HepG2 (cell line): ENCODE results near the gene MIEF2. TPM values are rescaled to one million over a fixed set of nuclear protein-coding genes. Genes with fewer than 3 reads are reported as not detected.
A peak's percentile ranks its signal among the peaks of the same experiment; 100 is the strongest.

Source experiments
- DR1 ChIP-seq: sonication (generic); formaldehyde crosslinking; IDR thresholded peaks from 2 replicates; pipeline ENCODE4 v1.8.0; 2021; ENCODE audit warnings: mild to moderate bottlenecking, missing genetic modification reagents, inconsistent platforms
- GLI4 ChIP-seq: sonication (generic); formaldehyde crosslinking; IDR thresholded peaks from 2 replicates; pipeline ENCODE4 v1.5.1; 2020; ENCODE audit warnings: missing genetic modification reagents, mild to moderate bottlenecking, moderate library complexity, borderline replicate concordance
- GPN1 ChIP-seq: sonication (generic); formaldehyde crosslinking; IDR thresholded peaks from 2 replicates; pipeline ENCODE4 v1.5.1; 2020; ENCODE audit warnings: missing genetic modification reagents, borderline replicate concordance
- HMGA1 ChIP-seq: sonication (generic); formaldehyde crosslinking; conservative IDR thresholded peaks from 2 replicates; pipeline ENCODE4 v1.4.0; 2020; ENCODE audit warnings: missing genetic modification reagents
- MIER3 ChIP-seq: IDR thresholded peaks from 2 replicates; pipeline ENCODE4 v1.6.1; 2016; ENCODE audit warnings: missing compliant biosample characterization, borderline replicate concordance
- MLX ChIP-seq: IDR thresholded peaks from 2 replicates; pipeline ENCODE4 v1.6.1; 2016
- RFXAP ChIP-seq: sonication (generic); formaldehyde crosslinking; IDR thresholded peaks from 2 replicates; pipeline ENCODE4 v1.4.0; 2020; ENCODE audit warnings: missing genetic modification reagents, borderline replicate concordance
- SAFB2 ChIP-seq: sonication (generic); formaldehyde crosslinking; IDR thresholded peaks from 2 replicates; pipeline ENCODE4 v1.5.1; 2020; ENCODE audit warnings: missing genetic modification reagents, low read depth, mild to moderate bottlenecking, borderline replicate concordance
- SMARCE1 ChIP-seq: fragments of 450-650 bp; IDR thresholded peaks from 2 replicates; pipeline ENCODE4 v1.6.1; 2017; ENCODE audit warnings: borderline replicate concordance
- SOX6 ChIP-seq, 2 experiments: fragments of 450-650 bp in 1 of 2; sonication (generic) in 1 of 2; formaldehyde crosslinking in 1 of 2; IDR thresholded peaks; 2 replicates each; pipeline versions ENCODE4 v1.4.0 to v1.6.1; 2017 to 2020; ENCODE audit warnings: antibody characterized with exemption in 1 of 2, mild to moderate bottlenecking in 1 of 2, missing genetic modification reagents in 1 of 2
- ZBTB33 ChIP-seq: sonication (generic); formaldehyde crosslinking; IDR thresholded peaks from 2 replicates; pipeline ENCODE4 v1.4.0; 2020; ENCODE audit warnings: missing genetic modification reagents
- ZNF234 ChIP-seq: sonication (generic); formaldehyde crosslinking; conservative IDR thresholded peaks from 2 replicates; pipeline ENCODE4 v1.5.1; 2020; ENCODE audit warnings: mild to moderate bottlenecking, missing genetic modification reagents
- ZNF251 ChIP-seq: sonication (generic); formaldehyde crosslinking; IDR thresholded peaks from 2 replicates; pipeline ENCODE4 v1.9.0; 2021; ENCODE audit warnings: mild to moderate bottlenecking, missing genetic modification reagents
- ZNF503 ChIP-seq: sonication (generic); formaldehyde crosslinking; IDR thresholded peaks from 2 replicates; pipeline ENCODE4 v1.4.0; 2020; ENCODE audit warnings: missing genetic modification reagents
- ZNF746 ChIP-seq: sonication (generic); formaldehyde crosslinking; IDR thresholded peaks from 2 replicates; pipeline ENCODE4 v1.8.0; 2022; ENCODE audit warnings: mild to moderate bottlenecking, missing genetic modification reagents
- polyA plus RNA-seq, 8 experiments: library from polyadenylated mRNA; depleted of rRNA in 3 of 8; stranded (reverse) in 7 of 8; unstranded in 1 of 8; fragments of >200 nt; fragmentation: Illumina TruSeq in 4 of 8; extraction: Trizol in 4 of 8; gene quantifications; 2 replicates each; pipeline versions ENCODE4 v1.2.1 to v1.2.3, GENCODE V29; 2011 to 2016; ENCODE audit warnings: low read depth in 4 of 8, missing spikeins in 1 of 8, mixed read lengths in 1 of 8; ENCODE audit not compliant: insufficient read depth in 1 of 8
- total RNA-seq, 5 experiments: library from RNA; depleted of rRNA; stranded (reverse); fragments of >200 nt; fragmentation: Illumina TruSeq; extraction: Trizol; gene quantifications; 2 replicates each; pipeline ENCODE4 v1.2.3, GENCODE V29; 2016; ENCODE audit warnings: low read depth in 1 of 5
- TF ChIP-seq, protein P1 (sequence below): sonication (generic); formaldehyde crosslinking; IDR thresholded peaks from 2 replicates; pipeline ENCODE4 v1.4.0; 2020; ENCODE audit warnings: mild to moderate bottlenecking, missing genetic modification reagents

Gene MIEF2
- total and polyA plus RNA-seq, 2 of the 13 experiments (the other 11 are each of a cell fraction or from before 2014, with no cell fraction given) = 6.0 to 8.0 TPM

DNA sequence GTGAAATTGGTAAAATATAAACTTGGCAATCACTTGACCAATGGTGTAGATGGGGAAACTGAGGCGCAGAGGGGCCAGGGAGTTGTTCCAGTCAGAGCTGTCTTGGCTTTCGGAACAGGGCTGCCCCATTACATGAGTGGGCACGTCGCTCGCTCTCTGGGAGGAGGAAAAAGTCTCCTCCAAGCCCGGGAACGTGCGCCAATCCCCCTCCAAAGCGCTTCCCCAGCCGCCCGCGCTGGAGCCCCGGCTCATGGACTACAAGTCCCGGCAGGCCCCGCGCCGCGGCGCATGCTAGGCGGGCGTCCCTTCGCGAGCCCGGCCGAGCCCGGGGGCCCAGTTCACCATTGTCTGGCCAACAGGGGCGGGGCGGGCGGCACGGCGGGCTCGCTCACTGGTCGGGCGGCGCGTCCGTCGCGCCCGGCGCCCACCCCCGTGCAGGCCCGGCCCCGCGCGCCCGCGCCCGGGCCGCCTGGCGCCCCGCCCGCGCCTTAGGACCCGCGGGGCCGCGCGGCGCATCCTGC is 35.3 kb upstream of the MIEF2 start, which contains the start of gene LLGL1 (continued):
- TF ChIP-seq ZNF251 (CRISPR knock-in tag) (no peak), ZNF746 (CRISPR knock-in tag) (no peak), ZNF503 (CRISPR knock-in tag) (no peak), MLX (no peak), SMARCE1 (no peak), MIER3 (CRISPR knock-in tag) (no peak), SAFB2 (no peak), GPN1 (CRISPR knock-in tag) (no peak), SOX6 (IDR thresholded peaks at IDR 0.05) (no peak), SOX6 (CRISPR knock-in tag; IDR thresholded peaks at IDR 0.05) (0 out of 2 replicates have a peak, but pooled peaks have one; percentile 8), DR1 (CRISPR knock-in tag) (no peak), ZBTB33 (no peak), RFXAP (CRISPR knock-in tag) (no peak), GLI4 (CRISPR knock-in tag) (no peak), ZNF234 (CRISPR knock-in tag) (no peak), HMGA1 (CRISPR knock-in tag) (no peak)
- TF ChIP-seq, protein P1, sequence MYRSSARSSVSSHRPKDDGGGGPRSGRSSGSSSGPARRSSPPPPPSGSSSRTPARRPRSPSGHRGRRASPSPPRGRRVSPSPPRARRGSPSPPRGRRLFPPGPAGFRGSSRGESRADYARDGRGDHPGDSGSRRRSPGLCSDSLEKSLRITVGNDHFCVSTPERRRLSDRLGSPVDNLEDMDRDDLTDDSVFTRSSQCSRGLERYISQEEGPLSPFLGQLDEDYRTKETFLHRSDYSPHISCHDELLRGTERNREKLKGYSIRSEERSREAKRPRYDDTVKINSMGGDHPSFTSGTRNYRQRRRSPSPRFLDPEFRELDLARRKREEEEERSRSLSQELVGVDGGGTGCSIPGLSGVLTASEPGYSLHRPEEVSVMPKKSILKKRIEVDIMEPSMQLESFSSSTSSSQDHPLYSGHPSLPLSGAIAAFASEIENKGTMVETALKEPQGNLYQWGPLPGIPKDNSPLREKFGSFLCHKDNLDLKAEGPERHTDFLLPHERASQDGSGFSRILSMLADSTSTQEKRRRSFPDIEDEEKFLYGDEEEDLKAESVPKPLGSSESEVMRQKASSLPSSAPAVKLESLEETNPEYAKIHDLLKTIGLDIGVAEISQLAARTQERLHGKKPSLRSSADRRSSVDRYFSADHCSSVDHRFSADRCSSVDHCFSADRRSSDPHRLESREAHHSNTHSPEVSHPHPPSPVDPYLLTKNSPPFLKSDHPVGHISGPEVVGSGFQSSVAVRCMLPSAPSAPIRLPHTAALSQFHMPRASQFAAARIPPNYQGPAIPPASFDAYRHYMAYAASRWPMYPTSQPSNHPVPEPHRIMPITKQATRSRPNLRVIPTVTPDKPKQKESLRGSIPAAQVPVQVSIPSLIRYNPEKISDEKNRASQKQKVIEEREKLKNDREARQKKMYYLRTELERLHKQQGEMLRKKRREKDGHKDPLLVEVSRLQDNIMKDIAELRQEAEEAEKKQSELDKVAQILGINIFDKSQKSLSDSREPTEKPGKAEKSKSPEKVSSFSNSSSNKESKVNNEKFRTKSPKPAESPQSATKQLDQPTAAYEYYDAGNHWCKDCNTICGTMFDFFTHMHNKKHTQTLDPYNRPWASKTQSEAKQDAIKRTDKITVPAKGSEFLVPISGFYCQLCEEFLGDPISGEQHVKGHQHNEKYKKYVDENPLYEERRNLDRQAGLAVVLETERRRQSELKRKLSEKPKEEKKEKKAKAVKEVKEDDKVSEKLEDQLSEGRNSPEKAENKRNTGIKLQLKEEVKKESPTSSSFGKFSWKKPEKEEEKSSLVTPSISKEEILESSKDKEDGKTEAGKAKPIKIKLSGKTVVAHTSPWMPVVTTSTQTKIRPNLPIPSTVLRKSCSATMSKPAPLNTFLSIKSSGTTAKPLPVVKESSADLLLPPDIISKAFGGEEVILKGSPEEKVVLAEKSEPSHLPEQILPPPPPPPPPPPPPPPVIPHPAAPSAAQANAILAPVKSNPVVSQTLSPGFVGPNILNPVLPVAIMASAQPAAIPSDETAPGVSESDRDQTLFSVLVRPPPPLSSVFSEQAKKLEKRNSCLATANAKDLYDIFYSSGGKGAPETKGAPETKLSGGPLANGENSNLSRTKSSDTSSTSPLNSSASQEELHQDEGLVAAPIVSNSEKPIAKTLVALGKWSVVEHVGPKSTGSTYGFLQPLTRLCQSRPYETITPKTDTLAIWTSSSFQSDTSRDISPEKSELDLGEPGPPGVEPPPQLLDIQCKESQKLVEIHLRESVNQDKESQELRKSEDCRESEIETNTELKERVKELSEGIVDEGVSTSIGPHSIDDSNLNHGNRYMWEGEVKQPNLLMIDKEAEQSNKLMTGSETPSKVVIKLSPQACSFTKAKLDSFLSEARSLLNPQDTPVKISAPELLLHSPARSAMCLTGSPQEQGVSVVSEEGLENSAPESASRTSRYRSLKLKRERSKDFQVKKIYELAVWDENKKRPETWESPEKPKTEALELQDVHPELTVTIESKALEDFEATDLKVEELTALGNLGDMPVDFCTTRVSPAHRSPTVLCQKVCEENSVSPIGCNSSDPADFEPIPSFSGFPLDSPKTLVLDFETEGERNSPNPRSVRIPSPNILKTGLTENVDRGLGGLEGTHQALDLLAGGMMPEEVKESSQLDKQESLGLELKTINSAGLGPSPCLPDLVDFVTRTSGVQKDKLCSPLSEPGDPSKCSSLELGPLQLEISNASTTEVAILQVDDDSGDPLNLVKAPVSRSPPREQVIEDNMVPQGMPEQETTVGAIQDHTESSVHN = 0 out of 2 replicates have a peak, but pooled peaks have one; percentile 13
